Measurements from ENCODE around the gene SEC23IP.

DNA sequence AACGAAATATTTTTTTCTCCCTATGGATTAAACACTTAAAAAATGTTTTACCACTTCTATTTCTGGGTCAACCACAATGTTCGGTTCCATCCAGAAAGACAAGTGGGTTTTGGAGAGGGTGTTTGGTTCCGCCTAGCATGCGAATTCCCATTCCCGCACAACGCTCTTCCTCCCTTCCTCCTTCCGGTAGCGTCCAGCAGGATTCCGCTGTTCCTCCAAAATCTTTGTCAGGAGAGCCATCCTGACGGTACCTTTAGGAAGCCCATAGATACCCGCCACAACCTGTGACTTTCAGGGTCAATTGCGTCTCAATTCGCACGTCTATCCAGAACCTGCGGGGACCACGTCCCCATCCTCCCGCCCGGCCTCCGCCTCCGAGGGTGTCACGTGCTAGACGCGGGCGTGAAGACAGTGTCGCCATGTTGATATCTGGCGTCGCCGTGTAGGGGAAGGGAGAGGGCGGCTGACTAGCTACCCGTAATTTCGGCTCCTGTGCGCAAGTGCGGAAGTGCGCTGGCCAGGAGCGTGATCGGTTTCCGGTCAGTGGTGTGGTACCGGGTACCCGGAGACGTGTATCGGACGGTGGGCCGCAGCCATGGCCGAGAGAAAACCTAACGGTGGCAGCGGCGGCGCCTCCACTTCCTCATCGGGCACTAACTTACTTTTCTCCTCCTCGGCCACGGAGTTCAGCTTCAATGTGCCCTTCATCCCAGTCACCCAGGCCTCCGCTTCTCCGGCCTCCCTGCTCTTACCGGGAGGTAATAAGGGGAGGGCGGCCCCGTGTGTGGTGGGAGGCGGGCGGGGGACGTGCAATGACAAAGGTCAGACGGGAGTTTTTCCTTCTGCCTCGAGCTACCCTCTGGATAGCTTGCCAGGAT is at the start of gene SEC23IP:
- TF ChIP-seq, protein P1, sequence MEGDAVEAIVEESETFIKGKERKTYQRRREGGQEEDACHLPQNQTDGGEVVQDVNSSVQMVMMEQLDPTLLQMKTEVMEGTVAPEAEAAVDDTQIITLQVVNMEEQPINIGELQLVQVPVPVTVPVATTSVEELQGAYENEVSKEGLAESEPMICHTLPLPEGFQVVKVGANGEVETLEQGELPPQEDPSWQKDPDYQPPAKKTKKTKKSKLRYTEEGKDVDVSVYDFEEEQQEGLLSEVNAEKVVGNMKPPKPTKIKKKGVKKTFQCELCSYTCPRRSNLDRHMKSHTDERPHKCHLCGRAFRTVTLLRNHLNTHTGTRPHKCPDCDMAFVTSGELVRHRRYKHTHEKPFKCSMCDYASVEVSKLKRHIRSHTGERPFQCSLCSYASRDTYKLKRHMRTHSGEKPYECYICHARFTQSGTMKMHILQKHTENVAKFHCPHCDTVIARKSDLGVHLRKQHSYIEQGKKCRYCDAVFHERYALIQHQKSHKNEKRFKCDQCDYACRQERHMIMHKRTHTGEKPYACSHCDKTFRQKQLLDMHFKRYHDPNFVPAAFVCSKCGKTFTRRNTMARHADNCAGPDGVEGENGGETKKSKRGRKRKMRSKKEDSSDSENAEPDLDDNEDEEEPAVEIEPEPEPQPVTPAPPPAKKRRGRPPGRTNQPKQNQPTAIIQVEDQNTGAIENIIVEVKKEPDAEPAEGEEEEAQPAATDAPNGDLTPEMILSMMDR (IDR thresholded peaks at IDR 0.05) = peak in 1 of 3 donors; percentile 49
- TF ChIP-seq POLR2A (IDR thresholded peaks at IDR 0.05) = peak in 1 of 2 donors; percentile 19
